Keratinocyte (primary cell): Measurements from ENCODE around the gene LDAF1. TPM values are rescaled to one million over a fixed set of nuclear protein-coding genes. Genes with fewer than 3 reads are reported as not detected.

Source experiments
- DNase-seq: peaks from one replicate; pipeline ENCODE4 v3.0.0-alpha.2; 2011; ENCODE audit warnings: low read depth, missing footprints, low spot score
- FAIRE-seq: peaks from 2 replicates; lab custom pipeline; 2011; peaks lifted over from hg19 to GRCh38; lab: Jason Lieb, UNC
- H2AFZ ChIP-seq: 2 replicates; pipeline ENCODE4 v1.6.0; 2012; ENCODE audit warnings: low read length, control low read depth, inconsistent platforms; ENCODE audit not compliant: control insufficient read depth
- H3K27ac ChIP-seq: 2 replicates; pipeline ENCODE4 v1.5.1; 2011; ENCODE audit warnings: low read length; ENCODE audit not compliant: control insufficient read depth, insufficient read depth
- H3K27me3 ChIP-seq: 3 replicates; pipeline ENCODE4 v1.6.0; 2011; ENCODE audit warnings: low read length; ENCODE audit not compliant: control insufficient read depth, insufficient read depth; ENCODE audit errors: extremely low read depth
- H3K36me3 ChIP-seq, 2 experiments: 2 replicates in 1 of 2; 3 replicates in 1 of 2; pipeline ENCODE4 v1.5.1; 2011; ENCODE audit warnings: low read length in 2 of 2, mild to moderate bottlenecking in 1 of 2; ENCODE audit not compliant: control insufficient read depth in 2 of 2, insufficient read depth in 2 of 2; ENCODE audit errors: extremely low read depth in 1 of 2
- H3K4me1 ChIP-seq: 3 replicates; pipeline ENCODE4 v1.5.1; 2011; ENCODE audit warnings: low read length; ENCODE audit not compliant: control insufficient read depth, insufficient read depth; ENCODE audit errors: extremely low read depth
- H3K4me2 ChIP-seq: 3 replicates; pipeline ENCODE4 v1.6.0; 2011; ENCODE audit warnings: low read depth, low read length; ENCODE audit not compliant: control insufficient read depth, insufficient read depth; ENCODE audit errors: extremely low read depth
- H3K4me3 ChIP-seq, 3 experiments: fragments of 200-600 bp in 1 of 3; sonication (generic) in 1 of 3; 2 replicates in 2 of 3; 3 replicates in 1 of 3; pipeline ENCODE4 v1.5.1; 2011 to 2016; ENCODE audit warnings: low read length in 3 of 3, mild to moderate bottlenecking in 3 of 3, control low read depth in 2 of 3, inconsistent platforms in 1 of 3, low read depth in 1 of 3, mixed read lengths in 1 of 3, mixed run types in 1 of 3, moderate library complexity in 1 of 3; ENCODE audit not compliant: control insufficient read depth in 2 of 3, insufficient read depth in 2 of 3; ENCODE audit errors: extremely low read depth in 1 of 3
- H3K79me2 ChIP-seq: 2 replicates; pipeline ENCODE4 v1.6.0; 2012; ENCODE audit warnings: low read length; ENCODE audit not compliant: control insufficient read depth, insufficient read depth
- H3K9ac ChIP-seq: 3 replicates; pipeline ENCODE4 v1.6.0; 2011; ENCODE audit warnings: low read length; ENCODE audit not compliant: control insufficient read depth, insufficient read depth; ENCODE audit errors: extremely low read depth
- H3K9me1 ChIP-seq: 3 replicates; pipeline ENCODE4 v1.6.0; 2011; ENCODE audit warnings: low read length; ENCODE audit not compliant: control insufficient read depth, insufficient read depth; ENCODE audit errors: extremely low read depth
- H3K9me3 ChIP-seq: 2 replicates; pipeline ENCODE4 v1.5.1; 2012; ENCODE audit warnings: low read depth, low read length; ENCODE audit not compliant: control insufficient read depth
- H4K20me1 ChIP-seq: 3 replicates; pipeline ENCODE4 v1.6.0; 2011; ENCODE audit warnings: low read length; ENCODE audit not compliant: control insufficient read depth, insufficient read depth; ENCODE audit errors: extremely low read depth
- CTCF ChIP-seq, 3 experiments: IDR thresholded peaks in 1 of 3; conservative IDR thresholded peaks in 1 of 3; optimal IDR thresholded peaks in 1 of 3; 2 replicates in 2 of 3; 3 replicates in 1 of 3; pipeline versions ENCODE3 to v1.5.1; 2011; ENCODE audit warnings: low read length in 3 of 3, mild to moderate bottlenecking in 3 of 3, moderate library complexity in 2 of 3, control low read depth in 1 of 3, inconsistent platforms in 1 of 3; ENCODE audit not compliant: insufficient read depth in 2 of 3; ENCODE audit errors: extremely low read depth in 1 of 3
- EZH2 ChIP-seq: IDR thresholded peaks from one replicate; pipeline ENCODE4 v1.6.1; 2012; ENCODE audit warnings: inconsistent platforms, mild to moderate bottlenecking, low read length, moderate library complexity
- dilution Hi-C: fragments of 300-500 bp; cut with MboI; formaldehyde crosslinking; loops from one replicate; pipeline ENCODE4 v1.7.0; 2020; ENCODE audit warnings: low sequenced_read_pairs; ENCODE audit not compliant: extremely low pct_ligation_motif_present
- polyA plus RNA-seq, 5 experiments: library from polyadenylated mRNA; depleted of rRNA in 3 of 5; stranded (reverse) in 3 of 5; stranded (forward) in 1 of 5; unstranded in 1 of 5; fragments of >200 nt; gene quantifications; 1 replicate in 1 of 5; 2 replicates in 3 of 5; 3 replicates in 1 of 5; pipeline versions ENCODE4 v1.2.1 to v1.2.3, GENCODE V29; 2011 to 2012; ENCODE audit warnings: missing spikeins in 2 of 5, low read depth in 1 of 5, low replicate concordance in 1 of 5

Gene LDAF1
- polyA plus RNA-seq, 1 donor (not counting 4 experiments of a cell fraction or from before 2014, with no cell fraction given): 45.4 TPM

- Histone ChIP-seq H3K9me1 (no peaks in the 10 kb centered on the region), H3K9ac (no peak overlapping the region), H4K20me1 (no peaks in the 10 kb centered on the region), H3K4me1 (no peaks in the 10 kb centered on the region), H3K36me3 (peaks cover 27 to 33% of the 10 kb centered on the region in 2 experiments), H3K27ac (no peak overlapping the region), H3K79me2 (no peaks in the 10 kb centered on the region), H2AFZ (no peak overlapping the region), H3K4me2 (no peak overlapping the region), H3K9me3 (no peaks in the 10 kb centered on the region), H3K4me3 (no peak overlapping the region), H3K27me3 (no peaks in the 10 kb centered on the region)
- DNase-seq: no peak
- dilution Hi-C loops: no loop called here
- TF ChIP-seq EZH2 (no peak), CTCF (optimal IDR thresholded peaks at IDR 0.05 in 1 of 3, IDR thresholded peaks at IDR 0.05 in 1 of 3, conservative IDR thresholded peaks at IDR 0.05 in 1 of 3; ENCODE audit: extremely low read depth in 1 of 3, insufficient read depth in 2 of 3, low read length in 3 of 3) (no peak)
- FAIRE-seq: no peak
These were observed 14.2 kb downstream of the LDAF1 start for GRCh38 chr16:21172650-21173049.

DNA sequence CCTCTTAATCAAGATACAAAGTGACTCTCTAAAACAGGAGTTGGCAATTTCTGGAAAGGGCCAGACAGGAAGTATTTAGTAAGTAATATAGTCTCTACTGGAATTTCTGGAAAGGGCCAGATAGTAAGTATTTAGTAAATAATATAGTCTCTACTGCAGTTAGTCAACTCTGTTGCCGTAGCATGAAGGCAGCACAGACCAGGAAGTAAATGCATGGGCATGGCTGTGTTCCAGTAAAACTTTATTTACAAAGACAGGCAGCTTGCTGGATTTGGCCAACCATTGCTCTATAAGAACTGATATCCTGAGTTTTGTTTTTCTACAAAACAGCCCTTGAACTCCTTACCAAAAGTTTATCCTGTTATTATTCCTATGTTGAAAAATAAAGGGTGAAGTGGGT is 16.9 kb downstream of the LDAF1 start:
- H3K27me3 ChIP-seq: no peaks in the 10 kb centered on the region
- H2AFZ ChIP-seq: no peak overlapping the region

More for the DNA sequence above, 16.9 kb downstream of the LDAF1 start:
- Histone ChIP-seq H4K20me1 (no peaks in the 10 kb centered on the region), H3K9ac (no peak overlapping the region), H3K4me2 (no peak overlapping the region), H3K79me2 (no peaks in the 10 kb centered on the region), H3K36me3 (peaks cover 37 to 41% of the 10 kb centered on the region in 2 experiments), H3K4me3 (no peak overlapping the region), H3K4me1 (no peaks in the 10 kb centered on the region), H3K27ac (no peak overlapping the region), H3K9me1 (no peaks in the 10 kb centered on the region), H3K9me3 (no peaks in the 10 kb centered on the region)
- TF ChIP-seq EZH2: no peak
- TF ChIP-seq CTCF (optimal IDR thresholded peaks at IDR 0.05 in 1 of 3, IDR thresholded peaks at IDR 0.05 in 1 of 3, conservative IDR thresholded peaks at IDR 0.05 in 1 of 3; ENCODE audit: extremely low read depth in 1 of 3, insufficient read depth in 2 of 3, low read length in 3 of 3): no peak
- dilution Hi-C loops: no loop called here
- DNase-seq: no peak
- no peak for FAIRE-seq
